ENCODE results near the gene KCNQ1. TPM values are rescaled to one million over a fixed set of nuclear protein-coding genes. Genes with fewer than 3 reads are reported as not detected.

The KCNQ1 gene
- total and polyA plus RNA-seq, 2 of the 13 experiments (the other 11 are each of a cell fraction or from before 2014, with no cell fraction given) = 0.02 to 0.08 TPM

DNA sequence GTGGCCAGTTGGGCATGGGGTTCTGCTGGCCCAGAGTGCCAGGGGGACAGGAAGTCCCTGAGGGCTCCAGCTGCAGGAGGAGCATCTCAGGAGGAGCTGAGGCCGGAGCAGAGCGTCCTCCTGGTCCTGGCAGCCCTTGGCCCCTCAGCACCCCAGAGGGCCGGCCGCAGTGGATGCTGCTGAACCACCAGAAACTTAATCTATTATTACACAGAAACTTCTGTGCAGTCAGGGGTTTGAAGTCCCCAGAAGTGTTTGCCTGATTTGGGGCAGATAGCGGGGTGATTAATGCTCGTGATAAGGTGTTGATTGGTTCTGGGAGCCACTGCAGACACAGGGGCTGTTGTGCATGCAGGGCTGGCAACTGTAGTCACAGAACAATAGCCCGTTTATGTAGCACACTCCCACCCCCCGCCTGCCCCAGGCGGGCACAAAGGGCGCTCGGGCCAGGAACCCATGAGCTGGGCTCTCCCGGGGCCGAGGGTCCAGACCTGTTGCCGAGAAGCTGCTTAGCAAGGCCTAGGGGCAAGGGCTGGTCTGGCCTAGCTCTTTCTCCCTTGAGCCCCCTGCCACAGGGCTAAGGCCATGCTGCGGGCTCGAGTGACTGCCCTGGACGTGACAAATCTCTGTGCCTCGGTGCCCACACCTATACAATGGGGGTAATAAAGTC is 284.0 kb downstream of the KCNQ1 start (continued):
- TF ChIP-seq CENPT (CRISPR knock-in tag; IDR thresholded peaks at IDR 0.05; ENCODE audit: low read depth) (no peak), MEIS2 (CRISPR knock-in tag; IDR thresholded peaks at IDR 0.05) (peak; percentile 68; the same call in 1 of the 2 replicates), ZNF251 (CRISPR knock-in tag; IDR thresholded peaks at IDR 0.05) (no peak), TBL1XR1 (IDR thresholded peaks at IDR 0.05; ENCODE audit: borderline replicate concordance, low read length, partially characterized antibody) (peak; percentile 41), ZNF589 (CRISPR knock-in tag; conservative IDR thresholded peaks at IDR 0.05) (no peak), DR1 (CRISPR knock-in tag; IDR thresholded peaks at IDR 0.05) (peak; percentile 51; the same call in 1 of the 2 replicates), SMARCC2 (IDR thresholded peaks at IDR 0.05) (no peak), RFXANK (CRISPR knock-in tag; IDR thresholded peaks at IDR 0.05) (peak; percentile 71; the same call in 1 of the 2 replicates), HOXD1 (CRISPR knock-in tag; IDR thresholded peaks at IDR 0.05) (peak; percentile 94)
- TF ChIP-seq, protein P1, sequence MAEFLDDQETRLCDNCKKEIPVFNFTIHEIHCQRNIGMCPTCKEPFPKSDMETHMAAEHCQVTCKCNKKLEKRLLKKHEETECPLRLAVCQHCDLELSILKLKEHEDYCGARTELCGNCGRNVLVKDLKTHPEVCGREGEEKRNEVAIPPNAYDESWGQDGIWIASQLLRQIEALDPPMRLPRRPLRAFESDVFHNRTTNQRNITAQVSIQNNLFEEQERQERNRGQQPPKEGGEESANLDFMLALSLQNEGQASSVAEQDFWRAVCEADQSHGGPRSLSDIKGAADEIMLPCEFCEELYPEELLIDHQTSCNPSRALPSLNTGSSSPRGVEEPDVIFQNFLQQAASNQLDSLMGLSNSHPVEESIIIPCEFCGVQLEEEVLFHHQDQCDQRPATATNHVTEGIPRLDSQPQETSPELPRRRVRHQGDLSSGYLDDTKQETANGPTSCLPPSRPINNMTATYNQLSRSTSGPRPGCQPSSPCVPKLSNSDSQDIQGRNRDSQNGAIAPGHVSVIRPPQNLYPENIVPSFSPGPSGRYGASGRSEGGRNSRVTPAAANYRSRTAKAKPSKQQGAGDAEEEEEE (CRISPR knock-in tag; IDR thresholded peaks at IDR 0.05; ENCODE audit: borderline replicate concordance) = no peak
- TF ChIP-seq, protein P2, sequence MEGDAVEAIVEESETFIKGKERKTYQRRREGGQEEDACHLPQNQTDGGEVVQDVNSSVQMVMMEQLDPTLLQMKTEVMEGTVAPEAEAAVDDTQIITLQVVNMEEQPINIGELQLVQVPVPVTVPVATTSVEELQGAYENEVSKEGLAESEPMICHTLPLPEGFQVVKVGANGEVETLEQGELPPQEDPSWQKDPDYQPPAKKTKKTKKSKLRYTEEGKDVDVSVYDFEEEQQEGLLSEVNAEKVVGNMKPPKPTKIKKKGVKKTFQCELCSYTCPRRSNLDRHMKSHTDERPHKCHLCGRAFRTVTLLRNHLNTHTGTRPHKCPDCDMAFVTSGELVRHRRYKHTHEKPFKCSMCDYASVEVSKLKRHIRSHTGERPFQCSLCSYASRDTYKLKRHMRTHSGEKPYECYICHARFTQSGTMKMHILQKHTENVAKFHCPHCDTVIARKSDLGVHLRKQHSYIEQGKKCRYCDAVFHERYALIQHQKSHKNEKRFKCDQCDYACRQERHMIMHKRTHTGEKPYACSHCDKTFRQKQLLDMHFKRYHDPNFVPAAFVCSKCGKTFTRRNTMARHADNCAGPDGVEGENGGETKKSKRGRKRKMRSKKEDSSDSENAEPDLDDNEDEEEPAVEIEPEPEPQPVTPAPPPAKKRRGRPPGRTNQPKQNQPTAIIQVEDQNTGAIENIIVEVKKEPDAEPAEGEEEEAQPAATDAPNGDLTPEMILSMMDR (CRISPR knock-in tag; IDR thresholded peaks at IDR 0.05) = no peak
- TF ChIP-seq, protein P3, sequence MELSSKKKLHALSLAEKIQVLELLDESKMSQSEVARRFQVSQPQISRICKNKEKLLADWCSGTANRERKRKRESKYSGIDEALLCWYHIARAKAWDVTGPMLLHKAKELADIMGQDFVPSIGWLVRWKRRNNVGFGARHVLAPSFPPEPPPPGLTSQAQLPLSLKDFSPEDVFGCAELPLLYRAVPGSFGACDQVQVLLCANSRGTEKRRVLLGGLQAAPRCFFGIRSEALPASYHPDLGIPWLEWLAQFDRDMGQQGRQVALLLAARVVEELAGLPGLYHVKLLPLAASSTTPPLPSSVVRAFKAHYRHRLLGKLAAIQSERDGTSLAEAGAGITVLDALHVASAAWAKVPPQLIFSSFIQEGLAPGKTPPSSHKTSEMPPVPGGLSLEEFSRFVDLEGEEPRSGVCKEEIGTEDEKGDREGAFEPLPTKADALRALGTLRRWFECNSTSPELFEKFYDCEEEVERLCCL (CRISPR knock-in tag; IDR thresholded peaks at IDR 0.05; ENCODE audit: borderline replicate concordance) = no peak
- TF ChIP-seq, protein P4, sequence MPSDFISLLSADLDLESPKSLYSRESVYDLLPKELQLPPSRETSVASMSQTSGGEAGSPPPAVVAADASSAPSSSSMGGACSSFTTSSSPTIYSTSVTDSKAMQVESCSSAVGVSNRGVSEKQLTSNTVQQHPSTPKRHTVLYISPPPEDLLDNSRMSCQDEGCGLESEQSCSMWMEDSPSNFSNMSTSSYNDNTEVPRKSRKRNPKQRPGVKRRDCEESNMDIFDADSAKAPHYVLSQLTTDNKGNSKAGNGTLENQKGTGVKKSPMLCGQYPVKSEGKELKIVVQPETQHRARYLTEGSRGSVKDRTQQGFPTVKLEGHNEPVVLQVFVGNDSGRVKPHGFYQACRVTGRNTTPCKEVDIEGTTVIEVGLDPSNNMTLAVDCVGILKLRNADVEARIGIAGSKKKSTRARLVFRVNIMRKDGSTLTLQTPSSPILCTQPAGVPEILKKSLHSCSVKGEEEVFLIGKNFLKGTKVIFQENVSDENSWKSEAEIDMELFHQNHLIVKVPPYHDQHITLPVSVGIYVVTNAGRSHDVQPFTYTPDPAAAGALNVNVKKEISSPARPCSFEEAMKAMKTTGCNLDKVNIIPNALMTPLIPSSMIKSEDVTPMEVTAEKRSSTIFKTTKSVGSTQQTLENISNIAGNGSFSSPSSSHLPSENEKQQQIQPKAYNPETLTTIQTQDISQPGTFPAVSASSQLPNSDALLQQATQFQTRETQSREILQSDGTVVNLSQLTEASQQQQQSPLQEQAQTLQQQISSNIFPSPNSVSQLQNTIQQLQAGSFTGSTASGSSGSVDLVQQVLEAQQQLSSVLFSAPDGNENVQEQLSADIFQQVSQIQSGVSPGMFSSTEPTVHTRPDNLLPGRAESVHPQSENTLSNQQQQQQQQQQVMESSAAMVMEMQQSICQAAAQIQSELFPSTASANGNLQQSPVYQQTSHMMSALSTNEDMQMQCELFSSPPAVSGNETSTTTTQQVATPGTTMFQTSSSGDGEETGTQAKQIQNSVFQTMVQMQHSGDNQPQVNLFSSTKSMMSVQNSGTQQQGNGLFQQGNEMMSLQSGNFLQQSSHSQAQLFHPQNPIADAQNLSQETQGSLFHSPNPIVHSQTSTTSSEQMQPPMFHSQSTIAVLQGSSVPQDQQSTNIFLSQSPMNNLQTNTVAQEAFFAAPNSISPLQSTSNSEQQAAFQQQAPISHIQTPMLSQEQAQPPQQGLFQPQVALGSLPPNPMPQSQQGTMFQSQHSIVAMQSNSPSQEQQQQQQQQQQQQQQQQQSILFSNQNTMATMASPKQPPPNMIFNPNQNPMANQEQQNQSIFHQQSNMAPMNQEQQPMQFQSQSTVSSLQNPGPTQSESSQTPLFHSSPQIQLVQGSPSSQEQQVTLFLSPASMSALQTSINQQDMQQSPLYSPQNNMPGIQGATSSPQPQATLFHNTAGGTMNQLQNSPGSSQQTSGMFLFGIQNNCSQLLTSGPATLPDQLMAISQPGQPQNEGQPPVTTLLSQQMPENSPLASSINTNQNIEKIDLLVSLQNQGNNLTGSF (CRISPR knock-in tag; IDR thresholded peaks at IDR 0.05) = peak; percentile 57; the same call in 1 of the 2 replicates
- TF ChIP-seq, protein P5, sequence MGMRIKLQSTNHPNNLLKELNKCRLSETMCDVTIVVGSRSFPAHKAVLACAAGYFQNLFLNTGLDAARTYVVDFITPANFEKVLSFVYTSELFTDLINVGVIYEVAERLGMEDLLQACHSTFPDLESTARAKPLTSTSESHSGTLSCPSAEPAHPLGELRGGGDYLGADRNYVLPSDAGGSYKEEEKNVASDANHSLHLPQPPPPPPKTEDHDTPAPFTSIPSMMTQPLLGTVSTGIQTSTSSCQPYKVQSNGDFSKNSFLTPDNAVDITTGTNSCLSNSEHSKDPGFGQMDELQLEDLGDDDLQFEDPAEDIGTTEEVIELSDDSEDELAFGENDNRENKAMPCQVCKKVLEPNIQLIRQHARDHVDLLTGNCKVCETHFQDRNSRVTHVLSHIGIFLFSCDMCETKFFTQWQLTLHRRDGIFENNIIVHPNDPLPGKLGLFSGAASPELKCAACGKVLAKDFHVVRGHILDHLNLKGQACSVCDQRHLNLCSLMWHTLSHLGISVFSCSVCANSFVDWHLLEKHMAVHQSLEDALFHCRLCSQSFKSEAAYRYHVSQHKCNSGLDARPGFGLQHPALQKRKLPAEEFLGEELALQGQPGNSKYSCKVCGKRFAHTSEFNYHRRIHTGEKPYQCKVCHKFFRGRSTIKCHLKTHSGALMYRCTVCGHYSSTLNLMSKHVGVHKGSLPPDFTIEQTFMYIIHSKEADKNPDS (CRISPR knock-in tag; IDR thresholded peaks at IDR 0.05) = no peak
- TF ChIP-seq, protein P6, sequence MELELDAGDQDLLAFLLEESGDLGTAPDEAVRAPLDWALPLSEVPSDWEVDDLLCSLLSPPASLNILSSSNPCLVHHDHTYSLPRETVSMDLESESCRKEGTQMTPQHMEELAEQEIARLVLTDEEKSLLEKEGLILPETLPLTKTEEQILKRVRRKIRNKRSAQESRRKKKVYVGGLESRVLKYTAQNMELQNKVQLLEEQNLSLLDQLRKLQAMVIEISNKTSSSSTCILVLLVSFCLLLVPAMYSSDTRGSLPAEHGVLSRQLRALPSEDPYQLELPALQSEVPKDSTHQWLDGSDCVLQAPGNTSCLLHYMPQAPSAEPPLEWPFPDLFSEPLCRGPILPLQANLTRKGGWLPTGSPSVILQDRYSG (CRISPR knock-in tag; IDR thresholded peaks at IDR 0.05) = no peak

Data from HepG2 (cell line).